Inflammatory macrophage (primary cell): ENCODE data around the gene MICAL2.

Source experiments
- DNase-seq, 2 donors: peaks; one replicate each; pipeline ENCODE4 v3.0.0-alpha.2; 2020 to 2022

The MICAL2 gene

DNA sequence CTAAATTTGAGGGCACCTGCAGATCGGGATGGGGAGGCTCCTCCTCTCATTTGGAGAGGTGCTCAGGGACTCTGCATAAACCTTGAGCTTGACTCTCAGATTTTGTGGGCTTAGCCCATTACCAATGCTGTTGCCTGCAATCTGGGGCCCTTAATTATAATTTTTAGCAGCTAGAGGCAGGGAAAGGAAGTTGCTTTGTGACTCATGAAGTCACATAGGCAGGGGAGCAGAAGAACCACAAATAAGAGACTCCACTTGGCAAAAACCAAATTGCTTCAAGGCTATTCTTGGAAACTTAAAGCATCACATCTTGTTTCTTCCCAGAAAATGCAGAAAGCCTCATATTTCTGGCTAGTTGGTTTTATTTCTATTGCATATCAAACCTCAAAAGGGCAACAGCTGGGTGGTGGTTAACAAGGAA lies 46.9 kb downstream of the MICAL2 start:
- peak; percentile 75 for DNase-seq

DNA sequence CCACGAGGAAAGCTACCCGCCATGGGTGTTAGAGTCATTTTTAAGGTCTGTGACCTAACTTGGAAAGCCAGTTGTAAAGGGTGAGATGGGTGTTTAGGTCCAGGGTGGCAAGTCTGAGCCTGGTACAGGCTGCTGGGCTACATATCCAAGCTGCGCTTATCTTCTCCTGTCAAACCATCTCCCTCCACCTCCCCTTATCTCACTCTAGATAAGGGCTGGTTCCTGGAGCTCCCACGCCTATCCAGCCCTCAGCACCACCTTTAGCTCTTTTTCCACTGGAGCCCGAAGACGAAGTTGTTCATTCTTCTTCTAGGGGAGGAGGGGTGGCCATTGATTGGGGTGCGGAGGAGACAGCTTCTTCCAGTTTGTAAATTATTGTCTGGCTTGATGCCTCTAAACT lies 48.5 kb downstream of the MICAL2 start:
- DNase-seq: no peak

DNA sequence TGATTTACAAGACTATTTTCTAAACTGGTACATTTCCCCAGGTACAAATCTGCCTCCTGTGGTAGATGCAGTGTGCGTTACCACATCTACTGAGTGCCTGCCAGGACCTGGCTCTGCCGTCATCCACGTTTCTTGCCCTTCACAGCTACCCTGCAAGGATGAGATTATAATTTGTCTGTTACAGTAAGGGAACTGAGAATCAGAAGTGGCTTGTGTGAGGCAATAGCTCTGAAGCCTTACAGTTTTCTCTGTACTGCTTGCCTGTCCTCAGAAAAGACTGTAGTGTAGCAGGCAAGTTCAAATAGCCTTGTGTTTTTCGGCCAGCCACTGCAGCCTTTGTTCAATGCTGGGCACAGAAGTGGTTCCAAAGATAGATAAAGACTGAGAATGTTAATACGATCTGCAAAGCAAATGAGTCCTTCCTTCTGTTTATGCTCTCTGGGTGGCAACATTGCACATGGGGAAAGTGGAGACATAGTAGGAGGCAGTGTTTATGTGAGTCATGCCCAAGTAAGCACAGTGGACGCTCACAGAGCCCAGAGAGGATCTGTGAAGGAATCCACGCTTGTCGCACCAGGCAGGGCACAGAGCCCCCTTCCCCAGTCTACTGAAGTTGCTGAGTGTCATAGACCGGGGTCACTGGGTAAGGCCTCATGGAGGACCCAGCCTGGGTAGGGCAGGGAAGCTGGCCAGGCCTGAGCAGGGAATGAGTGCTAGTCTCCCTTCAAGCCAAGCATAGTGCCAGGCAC lies 49.1 kb downstream of the MICAL2 start:
- DNase-seq: peak; percentile 78 to 86

DNA sequence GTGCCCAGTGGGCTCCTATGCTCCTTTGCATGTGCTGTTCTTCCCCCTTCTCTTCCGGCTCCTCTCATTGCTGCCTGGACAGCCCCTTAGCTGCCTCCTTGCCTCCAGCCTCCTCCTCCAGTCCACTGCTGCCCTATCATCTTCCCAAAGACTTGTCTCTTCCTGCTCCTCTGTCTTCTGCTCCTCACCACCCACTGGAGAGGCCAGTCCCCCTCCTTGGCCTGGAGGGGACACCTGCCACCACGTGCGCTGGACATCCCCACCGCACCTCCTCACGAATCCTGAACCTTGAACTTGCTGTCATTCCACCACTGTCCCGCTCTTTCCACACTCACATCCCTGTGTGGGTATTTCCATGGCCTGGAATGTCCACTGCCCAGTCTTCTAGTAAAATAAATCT lies 49.8 kb downstream of the MICAL2 start:
- DNase-seq: no peak

DNA sequence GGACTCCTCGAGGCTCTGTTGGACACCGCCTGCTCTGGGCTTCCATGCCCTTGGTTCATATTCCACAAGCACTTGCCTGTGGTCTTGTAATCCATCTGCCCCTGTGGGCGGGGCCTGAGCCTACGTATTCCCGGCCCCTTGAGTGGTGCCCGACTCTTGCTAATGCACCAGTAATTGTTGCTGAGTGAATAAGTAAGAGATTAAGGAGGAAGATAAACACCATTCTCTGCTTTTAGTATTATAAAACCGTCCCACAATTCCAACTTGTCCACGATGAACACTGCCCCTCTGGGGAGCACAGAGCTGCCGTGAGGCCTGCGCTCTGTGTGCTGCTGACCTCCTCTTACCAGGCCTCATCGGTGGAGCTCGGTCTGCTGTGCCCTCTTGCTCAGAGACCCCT lies 50.3 kb downstream of the MICAL2 start:
- DNase-seq: no peak

DNA sequence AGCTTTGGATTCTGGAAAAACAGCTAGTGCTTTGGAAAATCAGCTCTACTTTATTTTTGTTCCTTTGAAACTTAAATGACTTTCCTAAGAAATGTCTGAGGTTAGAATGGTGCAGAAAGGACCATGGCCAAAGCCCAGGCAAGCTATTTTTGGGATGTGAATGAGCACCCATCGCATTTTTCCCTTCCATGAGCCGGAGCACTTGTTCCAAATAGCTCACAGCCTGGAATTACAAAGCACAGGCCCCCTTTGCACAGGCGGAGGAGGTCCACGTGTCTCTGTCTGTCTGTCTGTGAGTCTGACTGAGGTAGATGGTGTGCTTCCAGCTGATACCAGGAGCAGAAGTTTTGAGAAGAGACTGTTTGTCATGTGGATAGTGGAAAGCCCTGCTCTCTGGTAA lies 50.7 kb downstream of the MICAL2 start:
- DNase-seq: no peak

DNA sequence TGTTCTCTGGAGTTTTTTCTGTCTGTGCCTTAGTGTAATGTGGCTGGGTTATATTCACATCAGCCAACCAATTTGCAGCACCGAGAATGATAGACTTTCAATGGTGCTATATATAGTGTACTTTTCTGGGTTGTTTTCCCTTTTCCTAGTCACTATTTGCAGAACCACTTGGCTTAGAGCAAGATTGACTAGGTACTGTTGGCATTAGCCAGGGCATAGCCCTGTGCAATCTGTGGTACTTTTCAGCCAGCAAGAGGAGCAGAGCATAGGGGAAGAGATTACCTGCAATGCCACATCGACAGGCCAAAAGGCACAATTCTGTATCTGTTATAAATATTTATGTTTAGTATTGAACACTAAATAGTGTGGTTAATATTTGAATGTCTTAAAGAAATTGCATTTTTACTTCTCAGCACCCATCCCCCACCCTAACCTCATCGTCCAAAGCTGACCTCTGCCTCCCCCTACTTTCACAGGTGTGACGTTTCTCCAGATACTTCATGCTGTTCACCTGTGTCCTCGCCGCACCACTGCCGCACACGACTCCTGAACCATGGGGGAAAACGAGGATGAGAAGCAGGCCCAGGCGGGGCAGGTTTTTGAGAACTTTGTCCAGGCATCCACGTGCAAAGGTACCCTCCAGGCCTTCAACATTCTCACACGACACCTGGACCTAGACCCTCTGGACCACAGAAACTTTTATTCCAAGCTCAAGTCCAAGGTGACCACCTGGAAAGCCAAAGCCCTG lies 51.4 kb downstream of the MICAL2 start:
- DNase-seq: no peak

DNA sequence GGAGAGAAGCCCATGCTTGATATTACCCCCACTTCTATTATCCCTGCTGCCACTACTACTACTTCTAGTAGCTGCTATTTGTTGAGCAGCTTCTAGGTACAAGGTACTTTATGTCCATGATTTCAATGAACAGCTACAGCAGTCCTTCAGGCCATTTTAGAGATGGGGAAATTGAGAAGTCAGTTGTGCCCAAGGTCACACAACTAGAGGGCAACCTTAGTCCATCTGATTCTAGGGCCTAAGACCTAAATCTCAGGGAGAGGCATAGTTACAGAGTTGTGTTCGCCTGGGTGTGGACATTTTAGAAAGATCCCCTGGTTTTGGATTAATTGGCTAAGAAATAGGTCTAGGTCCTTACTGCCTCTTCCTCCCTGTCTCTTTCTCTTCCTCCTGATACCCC lies 52.3 kb downstream of the MICAL2 start:
- DNase-seq: no peak

DNA sequence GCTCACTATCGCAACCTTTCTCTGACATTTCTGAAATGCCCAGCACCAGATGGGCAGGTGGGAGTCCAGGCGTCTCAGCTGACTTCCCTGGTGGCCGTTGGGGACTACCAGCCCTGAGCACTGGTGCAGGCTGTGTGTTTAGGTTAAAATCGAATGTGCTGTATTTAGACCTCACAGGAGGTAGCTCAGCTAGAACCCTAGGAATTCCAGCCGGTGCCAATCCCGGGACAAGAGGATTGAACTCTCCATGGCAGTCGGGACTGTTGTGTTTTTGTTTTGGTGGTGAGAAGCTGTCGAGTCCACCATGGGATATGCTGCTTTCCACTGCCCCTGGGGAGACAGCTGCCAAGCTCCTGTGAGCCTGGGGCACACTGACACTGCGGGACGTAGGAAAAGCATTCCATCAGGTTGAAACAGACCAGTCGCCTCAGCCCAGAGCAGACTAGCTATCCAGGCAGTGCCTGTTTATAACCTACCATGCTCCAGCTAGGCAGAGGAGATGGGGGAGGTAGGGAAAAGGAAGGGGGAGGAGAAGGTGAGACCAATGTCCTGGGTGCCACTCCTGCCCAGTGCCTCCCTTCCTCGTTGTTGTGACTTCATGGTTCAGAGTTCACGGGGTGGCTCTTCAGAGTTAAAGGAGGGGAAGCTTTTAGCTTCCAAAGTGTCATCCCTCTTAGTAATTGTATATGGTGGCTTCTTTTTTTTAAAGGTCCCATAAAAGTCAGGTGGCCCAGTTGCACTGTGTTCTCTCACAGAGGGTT lies 53.0 kb downstream of the MICAL2 start:
- no peak for DNase-seq

DNA sequence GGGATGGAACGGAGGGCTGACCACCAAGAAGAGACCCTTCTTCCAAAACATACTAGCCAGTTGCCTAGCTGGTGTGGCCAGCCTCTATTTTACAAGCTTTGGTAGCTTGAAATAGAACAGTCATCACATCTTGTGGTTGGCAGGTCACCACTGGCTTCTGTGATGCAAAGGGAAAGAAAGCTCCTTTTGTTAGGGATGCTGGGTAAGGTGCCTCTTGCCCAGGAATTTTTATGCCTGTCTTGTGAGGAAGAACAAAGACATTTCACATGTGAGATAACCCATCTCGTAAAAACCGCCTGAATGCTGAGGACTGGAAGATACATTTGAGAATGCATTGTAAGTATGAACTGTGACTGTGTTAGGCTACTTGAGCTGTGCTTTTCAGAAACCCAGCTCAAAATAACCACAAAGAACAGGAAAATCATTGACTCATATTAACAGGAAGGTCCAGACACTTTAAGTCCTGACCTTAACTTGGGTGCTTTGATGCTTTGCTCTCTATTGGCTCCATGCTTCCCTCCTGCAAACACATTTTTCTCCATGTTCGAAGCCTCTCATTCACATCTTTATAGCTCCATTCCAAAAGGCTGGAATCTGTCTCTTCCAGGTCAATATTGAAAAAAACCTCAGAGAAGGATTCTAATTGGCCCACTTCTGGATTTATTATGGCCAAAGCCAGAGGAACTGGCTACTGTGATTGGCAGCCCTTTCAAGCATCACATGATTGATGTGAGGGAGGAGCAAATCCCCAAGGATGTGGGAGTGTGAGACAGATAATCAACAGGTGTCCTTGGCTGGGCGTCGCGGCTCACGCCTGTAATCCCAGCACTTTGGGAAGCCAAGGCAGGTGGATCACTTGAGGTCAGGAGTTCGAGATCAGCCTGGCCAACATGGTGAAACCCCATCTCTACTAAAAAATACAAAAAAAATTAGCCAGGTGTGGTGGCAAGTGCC lies 53.9 kb downstream of the MICAL2 start:
- no peak for DNase-seq

DNA sequence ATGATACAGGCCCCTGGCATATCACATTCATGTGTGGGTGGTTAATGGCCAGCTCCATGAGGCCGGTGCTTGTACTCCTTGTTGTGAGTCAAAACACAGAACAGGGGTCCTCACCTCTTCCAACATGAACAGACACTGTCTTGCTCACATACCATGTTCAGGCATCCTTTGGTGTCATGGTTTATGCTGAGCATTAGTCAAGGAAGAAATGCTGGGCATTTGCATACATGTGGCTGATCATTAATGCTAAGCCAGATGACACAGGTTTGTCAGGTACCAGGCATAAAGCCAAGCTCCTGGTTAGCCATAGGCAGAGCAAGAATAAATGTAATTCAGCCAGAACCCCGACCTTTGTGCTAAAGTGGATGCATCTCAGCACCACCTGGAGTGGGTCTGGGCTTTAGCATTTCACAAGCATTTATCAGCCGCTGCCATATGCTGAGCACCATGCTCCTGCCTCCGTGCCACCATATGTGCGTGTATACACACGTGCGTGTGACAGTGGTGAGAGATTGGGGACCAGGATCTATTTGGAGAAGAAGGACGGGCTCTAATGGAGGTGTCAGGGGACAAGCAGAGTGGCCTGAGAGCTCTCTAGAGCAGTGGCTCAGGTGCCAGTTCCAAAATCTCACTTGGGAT lies 55.0 kb downstream of the MICAL2 start:
- DNase-seq: no peak

DNA sequence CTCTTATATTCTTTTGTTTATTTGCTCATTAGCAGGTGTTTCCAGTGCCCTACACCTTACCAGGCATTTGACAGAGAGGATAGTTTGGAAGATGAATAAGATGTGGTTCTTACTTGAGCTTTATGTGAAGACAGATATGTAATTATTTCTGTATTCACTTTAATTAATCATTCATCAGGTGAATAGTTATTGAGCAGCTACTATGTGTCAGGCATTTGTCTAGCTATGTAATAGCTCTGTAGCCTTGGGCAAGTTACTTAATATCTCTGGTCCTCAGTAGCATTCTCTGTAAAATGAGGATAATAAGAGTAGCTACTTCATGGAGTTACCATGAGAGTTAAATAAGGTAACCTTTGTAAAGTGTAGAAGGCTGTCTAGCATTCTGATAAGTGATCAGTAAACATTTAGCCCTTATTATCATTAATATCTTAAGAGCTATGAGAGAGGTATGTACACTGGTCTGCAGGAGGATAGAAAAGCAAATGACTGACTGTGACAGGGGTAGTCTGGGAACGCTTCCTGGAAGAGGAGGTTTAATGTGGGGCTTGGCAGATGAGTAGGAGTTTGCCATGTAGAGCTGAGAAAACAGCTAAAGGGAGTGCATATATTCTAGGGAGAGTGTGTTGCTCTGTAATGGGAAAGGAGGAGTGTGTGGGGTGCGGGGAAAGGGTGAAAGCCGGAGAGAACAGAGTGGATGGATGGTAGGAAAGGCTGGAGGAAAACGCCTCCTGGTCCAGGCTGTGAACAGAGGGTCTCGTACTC lies 56.1 kb downstream of the MICAL2 start:
- no peak for DNase-seq

DNA sequence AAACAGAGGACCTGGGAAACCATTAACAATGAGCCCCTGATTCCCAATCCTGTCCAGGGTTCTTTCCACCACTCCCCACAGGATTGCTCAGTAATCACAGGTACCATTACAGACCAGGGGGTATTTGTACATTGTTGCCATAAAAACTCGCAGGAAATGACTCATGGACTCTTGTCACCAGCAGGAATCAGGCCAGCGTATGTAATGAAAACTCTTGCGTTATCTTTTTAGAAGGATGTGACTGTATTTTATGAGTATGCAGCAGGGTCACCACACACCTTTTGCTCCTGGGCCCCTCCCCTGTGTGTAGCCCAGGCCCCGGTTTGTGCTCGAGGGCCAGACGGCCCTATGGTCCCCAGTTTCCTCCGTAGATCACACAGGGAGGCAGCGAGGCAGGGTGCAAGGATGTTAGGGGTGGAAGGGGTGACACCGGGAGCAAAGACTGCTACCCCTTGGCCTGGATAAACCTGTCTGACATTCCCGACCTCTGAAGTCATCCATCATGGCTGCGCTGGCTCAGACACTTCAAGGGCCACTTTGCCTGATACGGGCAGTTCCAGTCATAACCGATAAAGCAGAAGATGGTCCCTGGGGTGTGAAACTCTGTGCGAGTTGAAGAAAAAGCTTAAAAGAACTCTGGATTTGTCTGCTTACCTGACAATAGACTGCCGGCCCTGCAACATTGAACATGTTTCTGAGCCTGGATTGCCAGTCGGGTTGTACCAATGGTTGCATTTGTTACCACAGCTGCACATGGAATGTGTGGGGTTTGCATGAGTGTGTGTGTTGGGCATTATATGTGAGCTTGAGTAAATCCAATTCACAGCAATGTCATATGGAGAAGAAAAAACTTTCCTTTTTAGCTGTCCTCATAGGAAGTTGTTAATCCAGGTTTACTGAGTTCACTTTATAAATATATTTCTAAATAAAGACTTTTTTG lies 56.9 kb downstream of the MICAL2 start:
- DNase-seq: peak; percentile 43 to 61

DNA sequence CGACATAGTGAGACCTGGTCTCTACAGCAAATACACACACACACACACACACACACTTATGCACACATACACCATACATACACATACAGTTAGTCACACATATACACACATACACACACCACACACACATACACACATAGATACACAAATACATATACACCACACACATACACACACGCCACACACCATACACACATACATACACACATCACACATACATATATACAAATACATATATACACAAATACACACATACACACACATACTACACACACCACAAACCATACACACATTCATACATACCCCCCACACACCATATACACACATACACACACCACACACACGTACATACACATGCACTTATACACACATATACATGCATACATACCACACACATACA lies 57.7 kb downstream of the MICAL2 start:
- DNase-seq: no peak

DNA sequence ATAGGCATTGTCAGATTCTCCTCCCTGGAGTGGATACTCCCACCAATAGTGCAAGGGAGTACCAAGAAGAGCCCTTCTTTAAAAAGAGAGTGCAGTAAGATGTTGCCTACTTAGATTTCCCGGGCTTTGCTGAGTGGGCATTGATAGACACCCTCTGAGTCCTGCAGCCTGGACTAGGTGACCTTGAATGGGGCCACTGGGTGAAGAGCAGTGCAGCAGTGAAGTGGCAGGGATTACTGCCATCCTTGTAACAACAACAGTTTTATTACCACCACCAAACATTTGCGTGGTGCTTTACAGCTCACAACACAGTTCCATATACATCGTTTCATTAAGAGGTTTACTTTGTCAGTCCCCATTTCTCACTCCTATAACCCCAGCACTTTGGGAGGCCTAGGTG lies 59.4 kb downstream of the MICAL2 start:
- no peak for DNase-seq

DNA sequence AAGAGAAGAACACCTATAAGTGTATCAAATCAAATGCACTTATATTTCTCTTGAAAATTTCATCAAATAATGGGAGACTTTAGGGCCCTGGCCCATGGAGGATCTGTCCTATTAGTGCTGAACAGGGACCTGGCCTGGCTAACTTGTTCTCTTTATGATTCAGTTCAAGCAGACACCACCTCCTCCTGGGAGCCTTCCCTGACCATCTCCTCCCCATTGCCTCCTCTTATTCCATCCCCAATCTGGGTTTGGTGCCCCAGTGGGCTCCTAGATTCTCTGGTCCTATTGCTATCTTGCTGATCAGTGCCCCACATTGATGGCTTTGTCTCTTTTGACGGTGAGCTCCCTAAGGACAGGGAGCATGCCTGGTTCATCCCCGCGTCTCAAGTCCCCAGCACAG lies 60.1 kb downstream of the MICAL2 start:
- no peak for DNase-seq

DNA sequence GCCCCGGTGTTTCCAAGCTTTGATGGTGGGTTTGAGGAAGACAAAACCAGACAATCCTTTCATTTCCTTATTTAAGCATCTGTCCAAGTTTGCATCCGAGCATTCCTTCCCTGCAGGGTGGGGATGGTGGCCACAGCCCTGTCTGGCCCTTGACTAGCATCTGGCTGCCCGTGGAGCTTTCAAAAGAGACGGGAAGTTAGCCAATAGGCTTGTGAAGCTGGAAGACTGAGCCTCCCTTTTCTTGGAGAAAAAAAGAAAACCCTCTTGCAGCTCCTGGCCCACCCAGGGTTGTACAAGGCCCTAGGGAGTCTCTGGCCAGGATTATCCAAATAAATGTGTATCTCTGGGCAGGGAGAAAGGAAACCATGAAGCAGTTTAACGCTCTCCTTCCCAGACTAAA lies 60.6 kb downstream of the MICAL2 start:
- DNase-seq: no peak

DNA sequence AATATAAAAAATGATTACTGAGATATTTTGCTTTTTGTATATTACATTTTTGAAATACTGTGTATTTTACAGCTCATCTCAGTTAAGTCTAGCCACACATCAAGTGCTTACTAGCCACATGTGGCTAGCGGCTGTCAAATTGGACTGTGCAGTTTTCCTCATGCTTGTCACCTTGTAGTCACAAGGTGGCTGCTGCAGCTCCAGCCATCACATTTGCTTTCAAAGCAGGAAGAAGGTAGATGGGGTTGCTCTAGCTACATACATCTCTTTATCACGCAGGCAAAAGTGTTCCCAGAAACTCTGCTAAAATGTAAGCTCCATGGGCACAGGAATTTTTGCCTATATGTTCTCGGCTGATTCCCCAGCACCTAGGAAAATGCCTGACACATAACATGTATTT lies 61.5 kb downstream of the MICAL2 start:
- DNase-seq: no peak

DNA sequence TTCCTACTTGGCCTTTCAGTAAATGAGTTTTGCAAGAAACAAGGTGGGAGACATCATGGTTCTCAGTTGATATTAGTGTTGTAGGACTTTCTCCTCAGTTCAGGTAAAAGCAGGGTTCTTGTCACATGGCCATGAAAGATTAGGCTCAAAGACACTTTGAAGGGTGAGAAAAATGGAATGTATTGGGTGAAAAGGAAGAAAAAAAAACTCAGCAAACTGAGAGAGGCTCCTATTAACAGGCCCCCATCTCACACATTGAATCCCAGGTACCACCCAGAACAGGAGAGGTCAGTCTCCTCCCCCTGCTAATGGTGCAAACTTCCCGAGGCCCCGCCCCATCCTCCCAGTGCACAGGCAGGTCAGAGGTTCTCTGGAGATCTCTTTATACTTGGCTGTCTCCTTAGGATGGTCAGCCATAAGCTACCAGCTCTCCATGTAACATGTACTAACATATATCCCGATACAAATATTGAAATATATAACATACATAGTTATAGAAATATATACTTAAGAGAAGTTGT lies 62.2 kb downstream of the MICAL2 start:
- no peak for DNase-seq

DNA sequence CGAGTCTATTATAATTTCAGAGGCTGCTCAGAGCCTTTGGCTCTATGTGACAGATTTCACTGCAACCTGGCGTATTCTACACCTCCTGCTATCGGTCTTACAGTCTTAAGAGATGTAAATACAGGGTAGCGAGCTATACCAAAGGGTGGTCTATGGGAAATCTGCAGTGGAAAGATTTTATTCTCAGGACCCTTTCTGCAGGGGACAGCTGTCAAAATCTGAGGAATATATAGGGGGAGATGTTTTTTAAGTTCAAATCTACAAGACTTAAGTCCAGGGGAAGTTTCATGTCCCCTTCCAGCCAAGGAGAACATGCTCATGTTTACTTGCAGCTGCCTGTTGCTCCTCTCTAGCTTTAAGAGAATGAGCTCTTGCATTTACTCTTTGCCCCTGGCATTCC lies 62.7 kb downstream of the MICAL2 start:
- DNase-seq: no peak
